Tibial artery (tissue), 4 donors: ENCODE measurements around the gene KCNJ16.

Experiments used
- DNase-seq, 2 donors: peaks; one replicate each; pipeline ENCODE4 v3.0.0-alpha.2; 2019
- H3K27ac ChIP-seq, 2 donors: fragments of 200-600 bp; sonication (generic) in 1 of 2; 1 replicate in 1 of 2; 2 replicates in 1 of 2; pipeline ENCODE4 v1.5.1; 2018 to 2019; ENCODE audit warnings: mild to moderate bottlenecking in 1 of 2
- H3K27me3 ChIP-seq, 2 donors: fragments of 200-600 bp; sonication (generic) in 1 of 2; one replicate each; pipeline versions ENCODE4 v1.5.1 to v1.6.0; 2016 to 2019
- H3K36me3 ChIP-seq, 3 donors: fragments of 200-600 bp; sonication (generic) in 2 of 3; one replicate each; pipeline ENCODE4 v1.5.1; 2016 to 2019; ENCODE audit warnings: mild to moderate bottlenecking in 2 of 3
- H3K4me1 ChIP-seq, 4 donors: fragments of 200-600 bp; sonication (generic) in 2 of 4; 1 replicate in 3 of 4; 2 replicates in 1 of 4; pipeline ENCODE4 v1.5.1; 2016 to 2019
- H3K4me3 ChIP-seq, 2 donors: fragments of 200-600 bp; sonication (generic) in 1 of 2; 1 replicate in 1 of 2; 2 replicates in 1 of 2; pipeline ENCODE4 v1.5.1; 2018 to 2019; ENCODE audit warnings: mild to moderate bottlenecking in 2 of 2
- H3K9me3 ChIP-seq, 3 donors: fragments of 200-600 bp; sonication (generic) in 1 of 3; one replicate each; pipeline ENCODE4 v1.5.1; 2016 to 2019
- intact Hi-C: fragments of 100-400 bp; cut with DNase I; formaldehyde crosslinking; loops from one replicate; pipeline ENCODE4 v1.15.0; 2023; ENCODE audit warnings: low total_unique reads
- TF ChIP-seq, protein P1 (sequence below), 2 experiments: fragments of 200-600 bp in 1 of 2; fragments of 450-650 bp in 1 of 2; IDR thresholded peaks; one replicate each; pipeline ENCODE4 v1.5.1; 2017 to 2019; ENCODE audit warnings: antibody characterized with exemption in 2 of 2, mild to moderate bottlenecking in 1 of 2, moderate library complexity in 1 of 2

Gene KCNJ16

DNA sequence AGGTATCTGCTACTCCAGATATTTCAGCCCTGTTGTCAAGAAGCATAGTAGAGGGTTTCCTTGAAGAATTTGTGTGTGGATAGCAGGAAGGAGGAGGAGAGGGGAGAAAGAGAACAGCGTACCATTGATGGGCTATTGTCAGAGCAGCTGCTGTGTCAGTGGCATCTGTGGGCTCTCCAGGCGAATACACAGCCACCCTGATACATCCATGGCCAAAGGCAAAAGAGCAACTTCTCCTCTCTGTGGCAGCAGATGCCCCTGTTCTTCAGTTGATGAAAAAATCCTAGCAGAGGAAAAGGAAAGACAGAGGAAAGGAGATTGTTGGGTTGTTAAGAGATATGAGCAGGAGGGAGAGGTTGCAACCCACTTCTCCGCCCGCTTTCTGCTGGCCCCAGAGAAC is 82.1 kb downstream of the KCNJ16 start:
- DNase-seq: no peak
- Histone ChIP-seq H3K9me3 (no peaks in the 10 kb centered on the region), H3K4me1 (no peaks in the 10 kb centered on the region), H3K27ac (no peak overlapping the region), H3K36me3 (no peaks in the 10 kb centered on the region), H3K27me3 (peaks cover 0 to 11% of the 10 kb centered on the region in 2 donors), H3K4me3 (no peak overlapping the region)
- TF ChIP-seq, protein P1, sequence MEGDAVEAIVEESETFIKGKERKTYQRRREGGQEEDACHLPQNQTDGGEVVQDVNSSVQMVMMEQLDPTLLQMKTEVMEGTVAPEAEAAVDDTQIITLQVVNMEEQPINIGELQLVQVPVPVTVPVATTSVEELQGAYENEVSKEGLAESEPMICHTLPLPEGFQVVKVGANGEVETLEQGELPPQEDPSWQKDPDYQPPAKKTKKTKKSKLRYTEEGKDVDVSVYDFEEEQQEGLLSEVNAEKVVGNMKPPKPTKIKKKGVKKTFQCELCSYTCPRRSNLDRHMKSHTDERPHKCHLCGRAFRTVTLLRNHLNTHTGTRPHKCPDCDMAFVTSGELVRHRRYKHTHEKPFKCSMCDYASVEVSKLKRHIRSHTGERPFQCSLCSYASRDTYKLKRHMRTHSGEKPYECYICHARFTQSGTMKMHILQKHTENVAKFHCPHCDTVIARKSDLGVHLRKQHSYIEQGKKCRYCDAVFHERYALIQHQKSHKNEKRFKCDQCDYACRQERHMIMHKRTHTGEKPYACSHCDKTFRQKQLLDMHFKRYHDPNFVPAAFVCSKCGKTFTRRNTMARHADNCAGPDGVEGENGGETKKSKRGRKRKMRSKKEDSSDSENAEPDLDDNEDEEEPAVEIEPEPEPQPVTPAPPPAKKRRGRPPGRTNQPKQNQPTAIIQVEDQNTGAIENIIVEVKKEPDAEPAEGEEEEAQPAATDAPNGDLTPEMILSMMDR (IDR thresholded peaks at IDR 0.05): no peak
- intact Hi-C loops: no loop called here

DNA sequence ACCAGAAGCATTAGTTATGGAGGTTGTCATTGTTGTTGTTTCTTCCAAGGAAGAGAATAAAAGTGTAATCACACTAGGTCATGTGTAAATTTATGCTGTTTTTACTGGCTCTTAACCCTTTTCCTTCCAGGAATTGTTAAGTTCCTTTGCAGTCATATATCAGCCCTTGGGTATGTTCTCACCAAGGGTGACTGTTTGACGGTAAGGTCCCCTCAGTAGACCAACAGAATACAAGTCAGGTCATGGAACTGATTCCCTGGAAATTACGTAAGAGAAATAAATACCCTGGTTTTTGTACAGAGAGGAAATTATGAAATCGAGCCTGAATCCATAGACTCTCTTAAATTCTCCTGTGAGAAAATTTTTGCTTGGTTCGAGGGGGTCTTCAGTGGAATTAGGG is 83.2 kb downstream of the KCNJ16 start:
- Histone ChIP-seq H3K27ac (no peak overlapping the region), H3K4me3 (no peak overlapping the region), H3K36me3 (no peaks in the 10 kb centered on the region), H3K4me1 (no peaks in the 10 kb centered on the region), H3K9me3 (no peaks in the 10 kb centered on the region), H3K27me3 (peaks cover 0 to 11% of the 10 kb centered on the region in 2 donors)
- DNase-seq: no peak
- intact Hi-C loops: no loop called here
- TF ChIP-seq, protein P1 (IDR thresholded peaks at IDR 0.05): no peak

DNA sequence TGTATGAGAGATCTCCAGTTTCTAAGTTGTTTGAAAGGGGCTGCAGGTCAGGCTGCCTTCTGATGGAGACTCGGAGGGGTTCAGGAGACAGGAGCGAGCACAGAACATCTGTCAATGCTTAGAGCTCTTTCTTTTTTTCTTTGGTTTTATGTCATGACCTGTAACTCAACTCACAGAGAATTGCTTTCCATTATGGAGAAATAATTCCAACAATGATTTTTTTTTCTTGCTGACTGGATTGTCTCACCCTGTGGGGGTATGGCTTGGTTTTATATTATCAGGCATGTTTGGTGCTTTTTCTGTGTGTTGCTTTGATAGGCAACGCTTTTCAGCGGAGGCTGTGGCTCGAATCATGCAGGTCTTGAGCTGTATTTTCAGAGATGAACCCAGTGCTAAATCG is 83.6 kb downstream of the KCNJ16 start:
- intact Hi-C loops: no loop called here

DNA sequence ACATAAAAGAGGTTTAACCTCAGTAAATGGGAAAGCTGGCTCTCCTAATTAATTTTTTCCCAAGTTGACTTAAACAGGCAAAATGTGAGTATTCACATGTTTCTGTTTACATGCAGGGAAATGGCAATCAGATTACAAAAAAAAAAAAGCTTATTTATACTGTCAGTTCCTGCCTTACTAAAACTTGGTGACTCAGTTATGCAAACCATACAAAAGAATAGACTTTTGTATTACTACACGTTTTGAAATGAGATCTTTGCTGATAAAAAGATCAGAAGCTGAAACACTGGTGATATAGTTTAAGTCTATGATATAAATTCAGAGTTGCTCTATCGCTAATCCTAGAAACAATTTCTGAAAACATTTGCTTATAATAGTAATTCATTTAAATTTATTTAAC is 85.0 kb downstream of the KCNJ16 start:
- Histone ChIP-seq H3K27ac (no peak overlapping the region), H3K4me1 (no peaks in the 10 kb centered on the region), H3K36me3 (no peaks in the 10 kb centered on the region), H3K4me3 (no peak overlapping the region), H3K9me3 (no peaks in the 10 kb centered on the region), H3K27me3 (peaks cover 0 to 11% of the 10 kb centered on the region in 2 donors)
- TF ChIP-seq, protein P1 (IDR thresholded peaks at IDR 0.05): no peak
- intact Hi-C loops: no loop called here
- no peak for DNase-seq

More for the DNA sequence above, 83.6 kb downstream of the KCNJ16 start:
- no peaks in the 10 kb centered on the region for H3K36me3 ChIP-seq
- H3K27ac ChIP-seq: no peak overlapping the region
- H3K4me3 ChIP-seq: no peak overlapping the region
- no peaks in the 10 kb centered on the region for H3K9me3 ChIP-seq
- DNase-seq: no peak
- TF ChIP-seq, protein P1 (IDR thresholded peaks at IDR 0.05): no peak
- peaks cover 0 to 11% of the 10 kb centered on the region in 2 donors for H3K27me3 ChIP-seq
- no peaks in the 10 kb centered on the region for H3K4me1 ChIP-seq

DNA sequence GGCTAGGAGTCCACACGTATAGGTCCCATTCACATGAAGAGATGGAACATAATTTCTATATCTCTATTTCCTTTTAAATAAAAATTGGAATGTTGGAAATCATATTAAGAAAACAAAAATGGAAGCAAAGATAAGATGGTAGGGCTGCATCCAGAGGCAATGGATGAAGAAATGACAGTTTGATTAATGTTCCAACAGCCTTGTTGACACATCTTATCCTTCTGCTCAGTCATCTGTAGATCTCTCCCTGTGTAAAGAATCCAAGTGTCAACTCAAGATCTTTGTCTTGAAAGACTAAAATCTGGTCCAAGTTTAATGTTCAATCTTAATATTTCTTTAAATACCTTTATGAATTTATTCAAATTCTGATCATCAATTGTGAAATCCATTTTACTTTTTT is 86.5 kb downstream of the KCNJ16 start:
- intact Hi-C loops: no loop called here
- H3K27ac ChIP-seq: no peak overlapping the region
- TF ChIP-seq, protein P1 (IDR thresholded peaks at IDR 0.05): no peak
- no peaks in the 10 kb centered on the region for H3K9me3 ChIP-seq
- H3K27me3 ChIP-seq: peaks cover 0 to 11% of the 10 kb centered on the region in 2 donors
- no peak for DNase-seq
- H3K4me1 ChIP-seq: no peaks in the 10 kb centered on the region
- H3K36me3 ChIP-seq: no peaks in the 10 kb centered on the region
- H3K4me3 ChIP-seq: no peak overlapping the region

DNA sequence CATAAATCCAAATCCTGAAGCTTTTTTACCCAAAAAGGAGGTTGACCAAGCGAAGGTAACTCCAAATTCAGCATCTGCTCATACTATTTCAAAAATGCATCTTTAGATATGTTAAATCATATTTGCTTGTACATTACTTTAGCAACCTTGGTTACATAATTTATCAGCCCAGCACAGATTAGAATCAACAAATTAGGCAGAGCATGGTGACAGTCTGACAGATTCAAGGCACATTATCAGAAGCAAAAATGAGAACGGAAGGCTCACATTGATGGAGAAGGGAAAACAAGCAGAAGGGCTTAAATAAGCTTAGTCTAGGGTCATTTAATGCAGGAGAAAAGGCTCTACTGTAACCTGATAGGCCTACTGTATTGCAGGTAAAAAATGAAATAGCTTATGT is 90.4 kb downstream of the KCNJ16 start:
- Histone ChIP-seq H3K36me3 (no peaks in the 10 kb centered on the region), H3K4me1 (peaks cover 0 to 23% (median 13%) of the 10 kb centered on the region in 4 donors), H3K4me3 (no peak overlapping the region), H3K9me3 (no peaks in the 10 kb centered on the region), H3K27me3 (peaks cover 0 to 4% of the 10 kb centered on the region in 2 donors), H3K27ac (no peak overlapping the region)
- TF ChIP-seq, protein P1 (IDR thresholded peaks at IDR 0.05): no peak
- intact Hi-C loops: no loop called here
- no peak for DNase-seq
